Spinal cord (tissue), 10 donors: ENCODE data around the gene TRH. TPM values are rescaled to one million over a fixed set of nuclear protein-coding genes. Genes with fewer than 3 reads are reported as not detected.

Source experiments
- DNase-seq, 6 donors: peaks; one replicate each; pipeline versions ENCODE4 v3.0.0 to v3.0.0-alpha.2; 2013 to 2015; ENCODE audit warnings: low spot score in 6 of 6, low read depth in 4 of 6
- H3K27ac ChIP-seq: one replicate; pipeline ENCODE4 v1.5.1; 2013; ENCODE audit warnings: low read depth, low read length, control low read depth
- H3K27me3 ChIP-seq: one replicate; pipeline ENCODE4 v1.6.1; 2013; ENCODE audit warnings: low read length; ENCODE audit not compliant: control insufficient read depth, insufficient read depth
- H3K36me3 ChIP-seq: one replicate; pipeline ENCODE4 v1.6.1; 2013; ENCODE audit warnings: low read length; ENCODE audit not compliant: control insufficient read depth, insufficient read depth
- H3K4me1 ChIP-seq: one replicate; pipeline ENCODE4 v1.6.1; 2013; ENCODE audit warnings: low read length; ENCODE audit not compliant: control insufficient read depth, insufficient read depth
- H3K4me3 ChIP-seq: one replicate; pipeline ENCODE4 v1.5.1; 2013; ENCODE audit warnings: low read depth, low read length, control low read depth
- H3K9me3 ChIP-seq: one replicate; pipeline ENCODE4 v1.6.1; 2013; ENCODE audit warnings: low read length; ENCODE audit not compliant: control insufficient read depth, insufficient read depth
- WGBS: methylation state at CpG from one replicate; pipeline ENCODE4 v1.1.5; 2013; ENCODE audit warnings: missing lambda C conversion rate; ENCODE audit not compliant: insufficient coverage; 5-methylcytosine and 5-hydroxymethylcytosine counted together
- polyA plus RNA-seq, 2 donors: library from polyadenylated mRNA; unstranded; fragments of 120-200 nt; gene quantifications; one replicate each; pipeline ENCODE4 v1.2.1, GENCODE V29; 2013; ENCODE audit not compliant: insufficient read length in 2 of 2
- total RNA-seq, 2 donors: library from RNA; depleted of rRNA in 1 of 2; stranded (reverse); fragments of 120-200 nt in 1 of 2; fragments of >200 nt in 1 of 2; gene quantifications; one replicate each; pipeline versions ENCODE4 v1.2.3 to v1.2.4, GENCODE V29; 2013 to 2014
- donor health status: healthy.

Gene TRH
- total and polyA plus RNA-seq, 4 donors = 7.0 to 61.5 (median 34.7) TPM

- no peaks in the 10 kb centered on the region for H3K36me3 ChIP-seq
- peaks cover 5% of the 10 kb centered on the region for H3K4me1 ChIP-seq
- H3K27ac ChIP-seq = no peak overlapping the region
- no peaks in the 10 kb centered on the region for H3K9me3 ChIP-seq
- H3K4me3 ChIP-seq = no peak overlapping the region
- peak; percentile 46 to 89 (median 68) for DNase-seq
- 13% methylated on average over 7 of the region's 7 CpGs for WGBS
- no peaks in the 10 kb centered on the region for H3K27me3 ChIP-seq
Observed at GRCh38 chr3:129942296-129942695, 32.2 kb upstream of the TRH start.

- WGBS = 89% methylated on average over 3 of the region's 3 CpGs
- H3K27ac ChIP-seq = no peak overlapping the region
- H3K4me3 ChIP-seq = no peak overlapping the region
- H3K9me3 ChIP-seq = no peaks in the 10 kb centered on the region
- no peaks in the 10 kb centered on the region for H3K4me1 ChIP-seq
- H3K36me3 ChIP-seq = no peaks in the 10 kb centered on the region
- no peak for DNase-seq
- H3K27me3 ChIP-seq = no peaks in the 10 kb centered on the region
Observed at GRCh38 chr3:129943020-129943419, 31.5 kb upstream of the TRH start.

- Histone ChIP-seq H3K4me1 (no peaks in the 10 kb centered on the region), H3K4me3 (no peak overlapping the region), H3K27ac (no peak overlapping the region), H3K36me3 (no peaks in the 10 kb centered on the region), H3K9me3 (no peaks in the 10 kb centered on the region), H3K27me3 (no peaks in the 10 kb centered on the region)
- 93% methylated on average over 6 of the region's 7 CpGs for WGBS
- no peak for DNase-seq
Observed at GRCh38 chr3:129944709-129945108, 29.8 kb upstream of the TRH start.

- WGBS = 59% methylated on average over 6 of the region's 8 CpGs
- peaks cover under 1% of the 10 kb centered on the region for H3K9me3 ChIP-seq
- no peaks in the 10 kb centered on the region for H3K36me3 ChIP-seq
- H3K27ac ChIP-seq = no peak overlapping the region
- no peaks in the 10 kb centered on the region for H3K4me1 ChIP-seq
- no peak for DNase-seq
- peaks cover 1% of the 10 kb centered on the region for H3K27me3 ChIP-seq
- H3K4me3 ChIP-seq = no peak overlapping the region
Observed at GRCh38 chr3:129947538-129948240, 26.8 kb upstream of the TRH start.

GRCh38 chr3:129950318-129951046 lies 24.0 kb upstream of the TRH start:
- Histone ChIP-seq H3K9me3 (peaks cover 1% of the 10 kb centered on the region), H3K27me3 (peaks cover 2% of the 10 kb centered on the region), H3K4me1 (no peaks in the 10 kb centered on the region), H3K27ac (no peak overlapping the region), H3K36me3 (no peaks in the 10 kb centered on the region), H3K4me3 (no peak overlapping the region)
- DNase-seq = no peak
- WGBS = no CpG with 5 or more reads among the region's 7 CpGs

GRCh38 chr3:129952556-129953355 lies 21.8 kb upstream of the TRH start:
- no peak overlapping the region for H3K27ac ChIP-seq

GRCh38 chr3:129953621-129954020 lies 20.9 kb upstream of the TRH start:
- H3K27ac ChIP-seq = no peak overlapping the region

More at GRCh38 chr3:129952556-129953355, 21.8 kb upstream of the TRH start:
- H3K9me3 ChIP-seq = peaks cover 1% of the 10 kb centered on the region
- H3K4me1 ChIP-seq = no peaks in the 10 kb centered on the region
- peaks cover 2% of the 10 kb centered on the region for H3K27me3 ChIP-seq
- no peak for DNase-seq
- H3K36me3 ChIP-seq = no peaks in the 10 kb centered on the region
- WGBS = 81% methylated on average over 4 of the region's 6 CpGs
- H3K4me3 ChIP-seq = no peak overlapping the region

GRCh38 chr3:129954514-129954913 lies 20.0 kb upstream of the TRH start:
- DNase-seq = no peak
- Histone ChIP-seq H3K36me3 (no peaks in the 10 kb centered on the region), H3K4me1 (no peaks in the 10 kb centered on the region), H3K27ac (no peak overlapping the region), H3K9me3 (peaks cover 1% of the 10 kb centered on the region), H3K4me3 (no peak overlapping the region), H3K27me3 (peaks cover 2% of the 10 kb centered on the region)
- WGBS = 100% methylated on average over 1 of the region's 2 CpGs

More at GRCh38 chr3:129953621-129954020, 20.9 kb upstream of the TRH start:
- H3K36me3 ChIP-seq = no peaks in the 10 kb centered on the region
- peaks cover 2% of the 10 kb centered on the region for H3K27me3 ChIP-seq
- 62% methylated on average over 3 of the region's 5 CpGs for WGBS
- H3K4me1 ChIP-seq = no peaks in the 10 kb centered on the region
- DNase-seq = no peak
- H3K9me3 ChIP-seq = peaks cover 1% of the 10 kb centered on the region
- H3K4me3 ChIP-seq = no peak overlapping the region

- Histone ChIP-seq H3K27ac (no peak overlapping the region), H3K4me1 (no peaks in the 10 kb centered on the region), H3K36me3 (no peaks in the 10 kb centered on the region), H3K4me3 (no peak overlapping the region), H3K27me3 (peaks cover 5% of the 10 kb centered on the region), H3K9me3 (peaks cover 1% of the 10 kb centered on the region)
- DNase-seq = no peak
Observed at GRCh38 chr3:129956936-129957335, 17.6 kb upstream of the TRH start.
